ENCODE measurements around the gene ARHGEF33.

DNA sequence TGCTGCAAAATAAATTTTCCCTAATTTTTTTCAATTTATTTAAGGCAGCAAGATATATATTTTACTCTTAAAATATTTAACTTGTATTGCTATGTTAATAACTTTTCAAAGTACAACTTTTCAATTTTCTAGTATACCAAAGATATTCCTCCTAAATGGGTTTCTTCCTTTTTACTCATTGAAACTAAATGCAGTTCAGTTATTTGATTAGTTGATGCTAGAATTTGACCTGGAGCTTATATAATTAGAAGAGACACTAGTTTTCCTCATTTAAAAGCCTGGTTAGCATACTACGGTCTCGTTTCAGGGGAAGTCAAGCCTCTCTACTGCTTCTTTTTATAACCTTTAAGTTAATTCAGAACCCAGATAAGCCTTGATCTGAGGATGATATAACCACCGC is at the start of gene ARHGEF33:
- TF ChIP-seq, protein P1, sequence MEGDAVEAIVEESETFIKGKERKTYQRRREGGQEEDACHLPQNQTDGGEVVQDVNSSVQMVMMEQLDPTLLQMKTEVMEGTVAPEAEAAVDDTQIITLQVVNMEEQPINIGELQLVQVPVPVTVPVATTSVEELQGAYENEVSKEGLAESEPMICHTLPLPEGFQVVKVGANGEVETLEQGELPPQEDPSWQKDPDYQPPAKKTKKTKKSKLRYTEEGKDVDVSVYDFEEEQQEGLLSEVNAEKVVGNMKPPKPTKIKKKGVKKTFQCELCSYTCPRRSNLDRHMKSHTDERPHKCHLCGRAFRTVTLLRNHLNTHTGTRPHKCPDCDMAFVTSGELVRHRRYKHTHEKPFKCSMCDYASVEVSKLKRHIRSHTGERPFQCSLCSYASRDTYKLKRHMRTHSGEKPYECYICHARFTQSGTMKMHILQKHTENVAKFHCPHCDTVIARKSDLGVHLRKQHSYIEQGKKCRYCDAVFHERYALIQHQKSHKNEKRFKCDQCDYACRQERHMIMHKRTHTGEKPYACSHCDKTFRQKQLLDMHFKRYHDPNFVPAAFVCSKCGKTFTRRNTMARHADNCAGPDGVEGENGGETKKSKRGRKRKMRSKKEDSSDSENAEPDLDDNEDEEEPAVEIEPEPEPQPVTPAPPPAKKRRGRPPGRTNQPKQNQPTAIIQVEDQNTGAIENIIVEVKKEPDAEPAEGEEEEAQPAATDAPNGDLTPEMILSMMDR (IDR thresholded peaks at IDR 0.05 in 8 of 11, conservative IDR thresholded peaks at IDR 0.05 in 3 of 11), result no peak
- TF ChIP-seq POLR2A (IDR thresholded peaks at IDR 0.05), result no peak

Measured in spleen (tissue), 7 donors.